ENCODE data around the gene RBMS1.

Gene RBMS1

DNA sequence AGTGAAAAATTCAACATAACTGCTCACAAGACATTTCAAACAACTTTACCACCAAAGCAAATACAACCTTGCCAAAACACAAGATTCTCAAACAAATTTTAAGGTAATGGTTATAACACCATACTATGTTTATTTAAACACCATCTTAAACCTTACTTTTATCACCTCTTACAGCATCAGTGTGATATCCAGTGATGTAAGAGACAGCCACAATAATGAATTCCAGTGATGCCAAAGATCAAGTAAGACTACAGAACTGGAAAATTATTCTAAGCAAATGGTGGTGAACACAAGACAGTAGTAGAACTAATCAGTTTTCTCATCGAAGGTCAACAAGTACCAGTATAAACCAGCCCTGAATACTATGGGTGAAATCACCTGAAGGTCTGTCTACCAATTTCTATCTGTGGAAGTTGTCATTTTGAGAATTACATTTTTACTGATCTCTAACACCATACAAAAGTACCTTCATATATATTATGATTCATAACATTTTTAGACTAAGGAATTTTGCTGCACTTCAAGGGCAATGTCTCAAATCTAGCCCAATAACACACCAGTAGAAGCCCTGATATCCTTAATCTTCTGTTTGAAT is 146.2 kb downstream of the RBMS1 start:
- Histone ChIP-seq H3K79me2 (ENCODE audit: insufficient read depth, low read length) (peaks cover 90% of the 10 kb centered on the region), H3K36me3 (ENCODE audit: insufficient read depth, low read length) (peaks cover 12% of the 10 kb centered on the region; the same call in 1 of the 2 replicates), H3K27me3 (ENCODE audit: insufficient read depth, low read length, poor library complexity, severe bottlenecking) (no peaks in the 10 kb centered on the region), H3K9ac (ENCODE audit: low read depth, low read length, poor library complexity, severe bottlenecking) (no peak overlapping the region), H3K9me3 (ENCODE audit: insufficient read depth, low read depth, low read length) (no peaks in the 10 kb centered on the region), H2AFZ (ENCODE audit: low read length) (no peak overlapping the region), H3F3A (ENCODE audit: low read depth) (no peaks in the 10 kb centered on the region), H3K9me2 (replicated peaks; ENCODE audit: low read depth, low read length) (no peaks in the 10 kb centered on the region), H4K20me1 (ENCODE audit: insufficient read depth, low read length, poor library complexity, severe bottlenecking) (no peaks in the 10 kb centered on the region), H3K4me2 (ENCODE audit: low read depth, low read length, poor library complexity, severe bottlenecking) (no peak overlapping the region), H3K4me3 (ENCODE audit: low read length, poor library complexity, severe bottlenecking) (no peak overlapping the region), H3K4me1 (ENCODE audit: insufficient read depth, low read length, poor library complexity, severe bottlenecking) (peaks cover 9% of the 10 kb centered on the region)
- TF ChIP-seq EZH2phosphoT487 (IDR thresholded peaks at IDR 0.05; ENCODE audit: borderline replicate concordance), result no peak
- no peak for TF ChIP-seq CTCF (conservative IDR thresholded peaks at IDR 0.05; ENCODE audit: low read length)

GRCh38 chr2:160345071-160345764 is 148.4 kb downstream of the RBMS1 start:
- Histone ChIP-seq H3K9me3 (ENCODE audit: insufficient read depth, low read depth, low read length) (no peaks in the 10 kb centered on the region), H3K4me1 (ENCODE audit: insufficient read depth, low read length, poor library complexity, severe bottlenecking) (peaks cover 9% of the 10 kb centered on the region), H3K9ac (ENCODE audit: low read depth, low read length, poor library complexity, severe bottlenecking) (no peak overlapping the region), H3F3A (ENCODE audit: low read depth) (no peaks in the 10 kb centered on the region), H3K9me2 (replicated peaks; ENCODE audit: low read depth, low read length) (no peaks in the 10 kb centered on the region), H3K4me2 (ENCODE audit: low read depth, low read length, poor library complexity, severe bottlenecking) (no peak overlapping the region), H2AFZ (ENCODE audit: low read length) (no peak overlapping the region), H3K36me3 (ENCODE audit: insufficient read depth, low read length) (peaks cover 3% of the 10 kb centered on the region; the same call in 1 of the 2 replicates), H3K27me3 (ENCODE audit: insufficient read depth, low read length, poor library complexity, severe bottlenecking) (no peaks in the 10 kb centered on the region), H3K4me3 (ENCODE audit: low read length, poor library complexity, severe bottlenecking) (no peak overlapping the region), H4K20me1 (ENCODE audit: insufficient read depth, low read length, poor library complexity, severe bottlenecking) (no peaks in the 10 kb centered on the region), H3K79me2 (ENCODE audit: insufficient read depth, low read length) (peaks cover 92% of the 10 kb centered on the region)
- no peak for TF ChIP-seq EZH2phosphoT487 (IDR thresholded peaks at IDR 0.05; ENCODE audit: borderline replicate concordance)
- TF ChIP-seq CTCF (conservative IDR thresholded peaks at IDR 0.05; ENCODE audit: low read length), result no peak

- Histone ChIP-seq H3K4me2 (ENCODE audit: low read depth, low read length, poor library complexity, severe bottlenecking) (no peak overlapping the region), H3K4me3 (ENCODE audit: low read length, poor library complexity, severe bottlenecking) (no peak overlapping the region), H3K4me1 (ENCODE audit: insufficient read depth, low read length, poor library complexity, severe bottlenecking) (peaks cover 9% of the 10 kb centered on the region), H3K9me3 (ENCODE audit: insufficient read depth, low read depth, low read length) (no peaks in the 10 kb centered on the region), H3K36me3 (ENCODE audit: insufficient read depth, low read length) (no peaks in the 10 kb centered on the region), H3K9me2 (replicated peaks; ENCODE audit: low read depth, low read length) (no peaks in the 10 kb centered on the region), H3F3A (ENCODE audit: low read depth) (no peaks in the 10 kb centered on the region), H2AFZ (ENCODE audit: low read length) (no peak overlapping the region), H3K9ac (ENCODE audit: low read depth, low read length, poor library complexity, severe bottlenecking) (no peak overlapping the region), H3K27me3 (ENCODE audit: insufficient read depth, low read length, poor library complexity, severe bottlenecking) (no peaks in the 10 kb centered on the region), H4K20me1 (ENCODE audit: insufficient read depth, low read length, poor library complexity, severe bottlenecking) (no peaks in the 10 kb centered on the region), H3K79me2 (ENCODE audit: insufficient read depth, low read length) (peaks cover 92% of the 10 kb centered on the region)
- no peak for TF ChIP-seq EZH2phosphoT487 (IDR thresholded peaks at IDR 0.05; ENCODE audit: borderline replicate concordance)
- no peak for TF ChIP-seq CTCF (conservative IDR thresholded peaks at IDR 0.05; ENCODE audit: low read length)
Observed at GRCh38 chr2:160343404-160343803, 150.2 kb downstream of the RBMS1 start.
